ENCODE results near the gene RYR2. TPM values are rescaled to one million over a fixed set of nuclear protein-coding genes. Genes with fewer than 3 reads are reported as not detected.

Gene RYR2
- total RNA-seq, 1 donor from 2014 or later, result 0.90 TPM

- Histone ChIP-seq H3F3A (ENCODE audit: low read depth) (no peaks in the 10 kb centered on the region), H4K20me1 (ENCODE audit: low read depth) (no peaks in the 10 kb centered on the region), H3K36me3 (no peaks in the 10 kb centered on the region), H3K9me3 (ENCODE audit: low read depth) (no peaks in the 10 kb centered on the region), H2AFZ (replicated peaks) (no peak overlapping the region), H3K9ac (no peak overlapping the region), H3K4me3 (no peak overlapping the region), H3K27me3 (no peaks in the 10 kb centered on the region), H3K4me2 (no peak overlapping the region), H3K27ac (no peak overlapping the region), H3K79me2 (ENCODE audit: low read depth) (no peaks in the 10 kb centered on the region), H3K4me1 (peaks cover 7% of the 10 kb centered on the region)
- H3K36me3 Mint-ChIP-seq, result no peaks in the 10 kb centered on the region
- H3K27ac Mint-ChIP-seq, result no peak overlapping the region
- TF ChIP-seq EZH2 (IDR thresholded peaks at IDR 0.05), result no peak
- TF ChIP-seq CTCF (IDR thresholded peaks at IDR 0.05), result no peak
- no peak for TF ChIP-seq EZH2phosphoT487 (IDR thresholded peaks at IDR 0.05)
- no peaks in the 10 kb centered on the region for H3K9me3 Mint-ChIP-seq
- peaks cover 8% of the 10 kb centered on the region for H3K27me3 Mint-ChIP-seq (ENCODE audit: insufficient read depth, low read depth)
- no peaks in the 10 kb centered on the region for H3K4me1 Mint-ChIP-seq
- no peak overlapping the region for H3K4me3 Mint-ChIP-seq
- DNase-seq (ENCODE audit: low spot score), result no peak
Measured at GRCh38 chr1:237054313-237054712, 12.3 kb downstream of the RYR2 start.

GRCh38 chr1:237058470-237058869 lies 16.5 kb downstream of the RYR2 start:
- Histone ChIP-seq H3K27me3 (no peaks in the 10 kb centered on the region), H2AFZ (replicated peaks) (no peak overlapping the region), H3K27ac (no peak overlapping the region), H3F3A (ENCODE audit: low read depth) (no peaks in the 10 kb centered on the region), H3K4me1 (peaks cover 6% of the 10 kb centered on the region), H3K36me3 (no peaks in the 10 kb centered on the region), H3K4me3 (no peak overlapping the region), H3K9me3 (ENCODE audit: low read depth) (no peaks in the 10 kb centered on the region), H4K20me1 (ENCODE audit: low read depth) (no peaks in the 10 kb centered on the region), H3K9ac (no peak overlapping the region), H3K4me2 (no peak overlapping the region), H3K79me2 (ENCODE audit: low read depth) (no peaks in the 10 kb centered on the region)
- DNase-seq (ENCODE audit: low spot score), result no peak
- Mint-ChIP-seq H3K36me3 (no peaks in the 10 kb centered on the region), H3K27me3 (ENCODE audit: insufficient read depth, low read depth) (peaks cover 6% of the 10 kb centered on the region), H3K27ac (no peak overlapping the region), H3K4me3 (no peak overlapping the region), H3K4me1 (no peaks in the 10 kb centered on the region), H3K9me3 (no peaks in the 10 kb centered on the region)
- TF ChIP-seq CTCF (IDR thresholded peaks at IDR 0.05), result no peak
- no peak for TF ChIP-seq EZH2 (IDR thresholded peaks at IDR 0.05)
- no peak for TF ChIP-seq EZH2phosphoT487 (IDR thresholded peaks at IDR 0.05)

- DNase-seq (ENCODE audit: low spot score), result no peak
- no peak overlapping the region for H3K4me3 ChIP-seq
- H3K36me3 ChIP-seq, result no peaks in the 10 kb centered on the region
- no peak overlapping the region for H3K27ac ChIP-seq
- no peaks in the 10 kb centered on the region for H4K20me1 ChIP-seq (ENCODE audit: low read depth)
- Mint-ChIP-seq H3K27ac (no peak overlapping the region), H3K36me3 (no peaks in the 10 kb centered on the region), H3K9me3 (no peaks in the 10 kb centered on the region), H3K4me3 (no peak overlapping the region), H3K4me1 (no peaks in the 10 kb centered on the region), H3K27me3 (ENCODE audit: insufficient read depth, low read depth) (peaks cover 3% of the 10 kb centered on the region)
- no peaks in the 10 kb centered on the region for H3K79me2 ChIP-seq (ENCODE audit: low read depth)
- no peak overlapping the region for H3K4me2 ChIP-seq
- peaks cover 6% of the 10 kb centered on the region for H3K4me1 ChIP-seq
- no peak for TF ChIP-seq EZH2 (IDR thresholded peaks at IDR 0.05)
- no peak for TF ChIP-seq EZH2phosphoT487 (IDR thresholded peaks at IDR 0.05)
- TF ChIP-seq CTCF (IDR thresholded peaks at IDR 0.05), result no peak
- no peak overlapping the region for H2AFZ ChIP-seq (replicated peaks)
- H3F3A ChIP-seq (ENCODE audit: low read depth), result no peaks in the 10 kb centered on the region
- H3K9me3 ChIP-seq (ENCODE audit: low read depth), result no peaks in the 10 kb centered on the region
- H3K27me3 ChIP-seq, result no peaks in the 10 kb centered on the region
- no peak overlapping the region for H3K9ac ChIP-seq
Measured at GRCh38 chr1:237059244-237059643, 17.3 kb downstream of the RYR2 start.
